ENCODE results near the gene PEPD.

GRCh38 chr19:33467851-33468250 lies 53.7 kb downstream of the PEPD start:
- no peak for TF ChIP-seq CTCF (IDR thresholded peaks at IDR 0.05)
- no peak for TF ChIP-seq POLR2AphosphoS5 (IDR thresholded peaks at IDR 0.05)

Measured in transverse colon (tissue), 4 donors.